HepG2 (cell line): ENCODE measurements around the gene HSP90AB1. TPM values are rescaled to one million over a fixed set of nuclear protein-coding genes. Genes with fewer than 3 reads are reported as not detected.
A peak's percentile ranks its signal among the peaks of the same experiment; 100 is the strongest.

Source experiments
- BHLHE40 ChIP-seq: IDR thresholded peaks from 2 replicates; pipeline ENCODE4 v1.6.1; 2011; ENCODE audit warnings: low read length, improper control_type of control experiment
- POLR2G ChIP-seq: fragments of 200-400 bp; formaldehyde crosslinking; IDR thresholded peaks from 2 replicates; pipeline ENCODE4 v1.6.1; 2018; ENCODE audit warnings: mild to moderate bottlenecking, low read depth, low read length, moderate library complexity
- SALL1 ChIP-seq: sonication (generic); formaldehyde crosslinking; IDR thresholded peaks from 2 replicates; pipeline ENCODE4 v1.8.0; 2022; ENCODE audit warnings: mild to moderate bottlenecking, missing genetic modification reagents
- ZNF318 ChIP-seq: sonication (generic); formaldehyde crosslinking; IDR thresholded peaks from 2 replicates; pipeline ENCODE4 v1.4.0; 2020; ENCODE audit warnings: mild to moderate bottlenecking, missing genetic modification reagents
- polyA plus RNA-seq, 8 experiments: library from polyadenylated mRNA; depleted of rRNA in 3 of 8; stranded (reverse) in 7 of 8; unstranded in 1 of 8; fragments of >200 nt; fragmentation: Illumina TruSeq in 4 of 8; extraction: Trizol in 4 of 8; gene quantifications; 2 replicates each; pipeline versions ENCODE4 v1.2.1 to v1.2.3, GENCODE V29; 2011 to 2016; ENCODE audit warnings: low read depth in 4 of 8, missing spikeins in 1 of 8, mixed read lengths in 1 of 8; ENCODE audit not compliant: insufficient read depth in 1 of 8
- total RNA-seq, 5 experiments: library from RNA; depleted of rRNA; stranded (reverse); fragments of >200 nt; fragmentation: Illumina TruSeq; extraction: Trizol; gene quantifications; 2 replicates each; pipeline ENCODE4 v1.2.3, GENCODE V29; 2016; ENCODE audit warnings: low read depth in 1 of 5
- TF ChIP-seq, protein P1 (sequence below): sonication (generic); formaldehyde crosslinking; IDR thresholded peaks from 2 replicates; pipeline ENCODE4 v1.4.0; 2020; ENCODE audit warnings: mild to moderate bottlenecking, missing genetic modification reagents
- TF ChIP-seq, protein P2 (sequence below): sonication (generic); formaldehyde crosslinking; IDR thresholded peaks from 2 replicates; pipeline ENCODE4 v1.5.0; 2020; ENCODE audit warnings: mild to moderate bottlenecking, missing genetic modification reagents
- TF ChIP-seq, protein P3 (sequence below): sonication (generic); formaldehyde crosslinking; IDR thresholded peaks from 2 replicates; pipeline ENCODE4 v1.4.0; 2020; ENCODE audit warnings: missing genetic modification reagents, borderline replicate concordance

Gene HSP90AB1
- total and polyA plus RNA-seq, 2 of the 13 experiments (the other 11 are each of a cell fraction or from before 2014, with no cell fraction given): 1,325 to 1,472 TPM

- TF ChIP-seq, protein P1, sequence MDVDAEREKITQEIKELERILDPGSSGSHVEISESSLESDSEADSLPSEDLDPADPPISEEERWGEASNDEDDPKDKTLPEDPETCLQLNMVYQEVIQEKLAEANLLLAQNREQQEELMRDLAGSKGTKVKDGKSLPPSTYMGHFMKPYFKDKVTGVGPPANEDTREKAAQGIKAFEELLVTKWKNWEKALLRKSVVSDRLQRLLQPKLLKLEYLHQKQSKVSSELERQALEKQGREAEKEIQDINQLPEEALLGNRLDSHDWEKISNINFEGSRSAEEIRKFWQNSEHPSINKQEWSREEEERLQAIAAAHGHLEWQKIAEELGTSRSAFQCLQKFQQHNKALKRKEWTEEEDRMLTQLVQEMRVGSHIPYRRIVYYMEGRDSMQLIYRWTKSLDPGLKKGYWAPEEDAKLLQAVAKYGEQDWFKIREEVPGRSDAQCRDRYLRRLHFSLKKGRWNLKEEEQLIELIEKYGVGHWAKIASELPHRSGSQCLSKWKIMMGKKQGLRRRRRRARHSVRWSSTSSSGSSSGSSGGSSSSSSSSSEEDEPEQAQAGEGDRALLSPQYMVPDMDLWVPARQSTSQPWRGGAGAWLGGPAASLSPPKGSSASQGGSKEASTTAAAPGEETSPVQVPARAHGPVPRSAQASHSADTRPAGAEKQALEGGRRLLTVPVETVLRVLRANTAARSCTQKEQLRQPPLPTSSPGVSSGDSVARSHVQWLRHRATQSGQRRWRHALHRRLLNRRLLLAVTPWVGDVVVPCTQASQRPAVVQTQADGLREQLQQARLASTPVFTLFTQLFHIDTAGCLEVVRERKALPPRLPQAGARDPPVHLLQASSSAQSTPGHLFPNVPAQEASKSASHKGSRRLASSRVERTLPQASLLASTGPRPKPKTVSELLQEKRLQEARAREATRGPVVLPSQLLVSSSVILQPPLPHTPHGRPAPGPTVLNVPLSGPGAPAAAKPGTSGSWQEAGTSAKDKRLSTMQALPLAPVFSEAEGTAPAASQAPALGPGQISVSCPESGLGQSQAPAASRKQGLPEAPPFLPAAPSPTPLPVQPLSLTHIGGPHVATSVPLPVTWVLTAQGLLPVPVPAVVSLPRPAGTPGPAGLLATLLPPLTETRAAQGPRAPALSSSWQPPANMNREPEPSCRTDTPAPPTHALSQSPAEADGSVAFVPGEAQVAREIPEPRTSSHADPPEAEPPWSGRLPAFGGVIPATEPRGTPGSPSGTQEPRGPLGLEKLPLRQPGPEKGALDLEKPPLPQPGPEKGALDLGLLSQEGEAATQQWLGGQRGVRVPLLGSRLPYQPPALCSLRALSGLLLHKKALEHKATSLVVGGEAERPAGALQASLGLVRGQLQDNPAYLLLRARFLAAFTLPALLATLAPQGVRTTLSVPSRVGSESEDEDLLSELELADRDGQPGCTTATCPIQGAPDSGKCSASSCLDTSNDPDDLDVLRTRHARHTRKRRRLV (CRISPR knock-in tag): no peak
- peak; percentile 33; the same call in 1 of the 2 replicates for TF ChIP-seq BHLHE40
- peak; percentile 34; the same call in 1 of the 2 replicates for TF ChIP-seq SALL1 (CRISPR knock-in tag)
- no peak for TF ChIP-seq ZNF318
- TF ChIP-seq, protein P2, sequence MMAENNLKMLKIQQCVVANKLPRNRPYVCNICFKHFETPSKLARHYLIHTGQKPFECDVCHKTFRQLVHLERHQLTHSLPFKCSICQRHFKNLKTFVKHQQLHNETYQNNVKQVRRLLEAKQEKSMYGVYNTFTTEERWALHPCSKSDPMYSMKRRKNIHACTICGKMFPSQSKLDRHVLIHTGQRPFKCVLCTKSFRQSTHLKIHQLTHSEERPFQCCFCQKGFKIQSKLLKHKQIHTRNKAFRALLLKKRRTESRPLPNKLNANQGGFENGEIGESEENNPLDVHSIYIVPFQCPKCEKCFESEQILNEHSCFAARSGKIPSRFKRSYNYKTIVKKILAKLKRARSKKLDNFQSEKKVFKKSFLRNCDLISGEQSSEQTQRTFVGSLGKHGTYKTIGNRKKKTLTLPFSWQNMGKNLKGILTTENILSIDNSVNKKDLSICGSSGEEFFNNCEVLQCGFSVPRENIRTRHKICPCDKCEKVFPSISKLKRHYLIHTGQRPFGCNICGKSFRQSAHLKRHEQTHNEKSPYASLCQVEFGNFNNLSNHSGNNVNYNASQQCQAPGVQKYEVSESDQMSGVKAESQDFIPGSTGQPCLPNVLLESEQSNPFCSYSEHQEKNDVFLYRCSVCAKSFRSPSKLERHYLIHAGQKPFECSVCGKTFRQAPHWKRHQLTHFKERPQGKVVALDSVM: no peak
- no peak for TF ChIP-seq POLR2G
- TF ChIP-seq, protein P3, sequence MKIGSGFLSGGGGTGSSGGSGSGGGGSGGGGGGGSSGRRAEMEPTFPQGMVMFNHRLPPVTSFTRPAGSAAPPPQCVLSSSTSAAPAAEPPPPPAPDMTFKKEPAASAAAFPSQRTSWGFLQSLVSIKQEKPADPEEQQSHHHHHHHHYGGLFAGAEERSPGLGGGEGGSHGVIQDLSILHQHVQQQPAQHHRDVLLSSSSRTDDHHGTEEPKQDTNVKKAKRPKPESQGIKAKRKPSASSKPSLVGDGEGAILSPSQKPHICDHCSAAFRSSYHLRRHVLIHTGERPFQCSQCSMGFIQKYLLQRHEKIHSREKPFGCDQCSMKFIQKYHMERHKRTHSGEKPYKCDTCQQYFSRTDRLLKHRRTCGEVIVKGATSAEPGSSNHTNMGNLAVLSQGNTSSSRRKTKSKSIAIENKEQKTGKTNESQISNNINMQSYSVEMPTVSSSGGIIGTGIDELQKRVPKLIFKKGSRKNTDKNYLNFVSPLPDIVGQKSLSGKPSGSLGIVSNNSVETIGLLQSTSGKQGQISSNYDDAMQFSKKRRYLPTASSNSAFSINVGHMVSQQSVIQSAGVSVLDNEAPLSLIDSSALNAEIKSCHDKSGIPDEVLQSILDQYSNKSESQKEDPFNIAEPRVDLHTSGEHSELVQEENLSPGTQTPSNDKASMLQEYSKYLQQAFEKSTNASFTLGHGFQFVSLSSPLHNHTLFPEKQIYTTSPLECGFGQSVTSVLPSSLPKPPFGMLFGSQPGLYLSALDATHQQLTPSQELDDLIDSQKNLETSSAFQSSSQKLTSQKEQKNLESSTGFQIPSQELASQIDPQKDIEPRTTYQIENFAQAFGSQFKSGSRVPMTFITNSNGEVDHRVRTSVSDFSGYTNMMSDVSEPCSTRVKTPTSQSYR (CRISPR knock-in tag): peak; percentile 33
These were observed 719 bp downstream of the HSP90AB1 start (continued) for GRCh38 chr6:44247338-44248302.
